PFSK-1 (cell line): ENCODE data around the gene FBXL19.

Experiments
- FOXP2 ChIP-seq: optimal IDR thresholded peaks from 2 replicates; pipeline ENCODE3; 2011; ENCODE audit warnings: borderline replicate concordance, control low read depth, inconsistent platforms; ENCODE audit not compliant: insufficient read depth; ENCODE audit errors: extremely low read length, extremely low read depth
- POLR2AphosphoS5 ChIP-seq: IDR thresholded peaks from 2 replicates; pipeline ENCODE4 v1.6.1; 2012; ENCODE audit warnings: low read depth, mild to moderate bottlenecking, control low read depth, low read length, moderate library complexity
- REST ChIP-seq, 2 experiments: IDR thresholded peaks; 2 replicates each; pipeline versions ENCODE4 v1.6.1 to v1.8.0; 2011 to 2012; ENCODE audit warnings: low read depth in 2 of 2, low read length in 2 of 2, control low read depth in 1 of 2, inconsistent platforms in 1 of 2, mild to moderate bottlenecking in 1 of 2, moderate library complexity in 1 of 2; ENCODE audit not compliant: insufficient read depth in 1 of 2
- SIN3A ChIP-seq: IDR thresholded peaks from 2 replicates; pipeline ENCODE4 v1.6.1; 2012; ENCODE audit warnings: mild to moderate bottlenecking, low read length, moderate library complexity, borderline replicate concordance; ENCODE audit not compliant: insufficient read depth

GRCh38 chr16:30914830-30915229 lies 8.5 kb upstream of the FBXL19 start:
- no peak for TF ChIP-seq SIN3A
- TF ChIP-seq POLR2AphosphoS5 = no peak
- TF ChIP-seq REST (IDR thresholded peaks at IDR 0.05; ENCODE audit: insufficient read depth in 1 of 2, low read depth in 2 of 2, low read length in 2 of 2) = no peak
- no peak for TF ChIP-seq FOXP2
